HL-60 (cell line): Measurements from ENCODE around the gene KCND1.

Experiments
- DNase-seq, 2 experiments: peaks; one replicate each; pipeline ENCODE4 v3.0.0-alpha.2; 2010 to 2020; ENCODE audit warnings: low read depth in 1 of 2, low spot score in 1 of 2
- H3K27ac ChIP-seq: fragments of 250-450 bp; sonication (Bioruptor Pico); replicated peaks from 2 replicates; pipeline ENCODE4 v1.5.1; 2020; ENCODE audit warnings: mild to moderate bottlenecking, moderate library complexity
- H3K27me3 ChIP-seq: fragments of 250-450 bp; sonication (Bioruptor Pico); 2 replicates; pipeline ENCODE4 v1.5.1; 2021; ENCODE audit warnings: mild to moderate bottlenecking, moderate library complexity; ENCODE audit not compliant: insufficient read depth, poor library complexity, severe bottlenecking
- H3K4me3 ChIP-seq: replicated peaks from 2 replicates; pipeline ENCODE4 v1.5.1; 2011; ENCODE audit warnings: mild to moderate bottlenecking, control low read depth, low read length; ENCODE audit not compliant: insufficient read depth
- GABPA ChIP-seq: IDR thresholded peaks from 2 replicates; pipeline ENCODE4 v1.6.1; 2012; ENCODE audit warnings: low read depth
- POLR2AphosphoS5 ChIP-seq: IDR thresholded peaks from 2 replicates; pipeline ENCODE4 v1.6.1; 2012; ENCODE audit warnings: low read depth
- SPI1 ChIP-seq: IDR thresholded peaks from 2 replicates; pipeline ENCODE4 v1.6.1; 2012; ENCODE audit warnings: low read depth, mild to moderate bottlenecking, borderline replicate concordance
- TF ChIP-seq, protein P1 (sequence below): IDR thresholded peaks from one replicate; pipeline ENCODE4 v1.5.1; 2011; ENCODE audit warnings: low read length, control low read depth, inconsistent platforms; ENCODE audit not compliant: insufficient read depth
- TF ChIP-seq, protein P2 (sequence below): IDR thresholded peaks from 2 replicates; pipeline ENCODE4 v1.6.1; 2012; ENCODE audit warnings: low read depth; ENCODE audit not compliant: insufficient replicate concordance

The KCND1 gene

DNA sequence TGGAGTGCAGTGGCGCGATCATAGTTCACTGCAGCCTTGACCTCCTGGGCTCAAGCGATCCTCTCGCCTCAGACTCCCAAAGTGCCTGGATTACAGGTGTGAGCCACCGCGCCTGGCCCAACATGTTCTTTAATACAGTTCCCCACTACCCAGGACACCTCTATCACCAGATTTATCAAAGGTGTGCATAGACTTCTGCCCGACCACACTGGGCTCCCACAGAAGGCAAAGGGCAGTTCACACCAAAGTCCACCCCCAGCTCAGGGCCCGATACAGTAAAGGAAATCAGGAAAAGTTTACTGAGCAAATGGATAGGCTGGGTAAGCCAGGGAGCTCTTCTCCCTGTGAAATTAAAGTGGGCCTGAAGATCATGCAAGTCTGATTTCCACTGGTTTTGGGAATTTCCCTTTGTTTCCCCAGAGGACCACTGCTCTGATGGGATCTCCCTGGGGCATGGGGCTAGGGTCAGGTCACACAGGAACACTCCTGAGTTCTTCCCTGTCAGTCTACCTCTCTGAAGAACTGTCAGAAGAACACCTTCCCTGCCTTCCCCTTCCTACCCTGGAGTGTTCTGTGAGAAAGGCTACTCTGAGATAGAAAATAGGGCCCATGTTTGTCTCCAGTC is 35.1 kb downstream of the KCND1 start:
- no peak for DNase-seq
- Histone ChIP-seq H3K27me3 (no peaks in the 10 kb centered on the region), H3K4me3 (no peak overlapping the region), H3K27ac (peak overlapping the region; percentile 89)
- TF ChIP-seq, protein P1, sequence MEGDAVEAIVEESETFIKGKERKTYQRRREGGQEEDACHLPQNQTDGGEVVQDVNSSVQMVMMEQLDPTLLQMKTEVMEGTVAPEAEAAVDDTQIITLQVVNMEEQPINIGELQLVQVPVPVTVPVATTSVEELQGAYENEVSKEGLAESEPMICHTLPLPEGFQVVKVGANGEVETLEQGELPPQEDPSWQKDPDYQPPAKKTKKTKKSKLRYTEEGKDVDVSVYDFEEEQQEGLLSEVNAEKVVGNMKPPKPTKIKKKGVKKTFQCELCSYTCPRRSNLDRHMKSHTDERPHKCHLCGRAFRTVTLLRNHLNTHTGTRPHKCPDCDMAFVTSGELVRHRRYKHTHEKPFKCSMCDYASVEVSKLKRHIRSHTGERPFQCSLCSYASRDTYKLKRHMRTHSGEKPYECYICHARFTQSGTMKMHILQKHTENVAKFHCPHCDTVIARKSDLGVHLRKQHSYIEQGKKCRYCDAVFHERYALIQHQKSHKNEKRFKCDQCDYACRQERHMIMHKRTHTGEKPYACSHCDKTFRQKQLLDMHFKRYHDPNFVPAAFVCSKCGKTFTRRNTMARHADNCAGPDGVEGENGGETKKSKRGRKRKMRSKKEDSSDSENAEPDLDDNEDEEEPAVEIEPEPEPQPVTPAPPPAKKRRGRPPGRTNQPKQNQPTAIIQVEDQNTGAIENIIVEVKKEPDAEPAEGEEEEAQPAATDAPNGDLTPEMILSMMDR: no peak
- TF ChIP-seq, protein P2, sequence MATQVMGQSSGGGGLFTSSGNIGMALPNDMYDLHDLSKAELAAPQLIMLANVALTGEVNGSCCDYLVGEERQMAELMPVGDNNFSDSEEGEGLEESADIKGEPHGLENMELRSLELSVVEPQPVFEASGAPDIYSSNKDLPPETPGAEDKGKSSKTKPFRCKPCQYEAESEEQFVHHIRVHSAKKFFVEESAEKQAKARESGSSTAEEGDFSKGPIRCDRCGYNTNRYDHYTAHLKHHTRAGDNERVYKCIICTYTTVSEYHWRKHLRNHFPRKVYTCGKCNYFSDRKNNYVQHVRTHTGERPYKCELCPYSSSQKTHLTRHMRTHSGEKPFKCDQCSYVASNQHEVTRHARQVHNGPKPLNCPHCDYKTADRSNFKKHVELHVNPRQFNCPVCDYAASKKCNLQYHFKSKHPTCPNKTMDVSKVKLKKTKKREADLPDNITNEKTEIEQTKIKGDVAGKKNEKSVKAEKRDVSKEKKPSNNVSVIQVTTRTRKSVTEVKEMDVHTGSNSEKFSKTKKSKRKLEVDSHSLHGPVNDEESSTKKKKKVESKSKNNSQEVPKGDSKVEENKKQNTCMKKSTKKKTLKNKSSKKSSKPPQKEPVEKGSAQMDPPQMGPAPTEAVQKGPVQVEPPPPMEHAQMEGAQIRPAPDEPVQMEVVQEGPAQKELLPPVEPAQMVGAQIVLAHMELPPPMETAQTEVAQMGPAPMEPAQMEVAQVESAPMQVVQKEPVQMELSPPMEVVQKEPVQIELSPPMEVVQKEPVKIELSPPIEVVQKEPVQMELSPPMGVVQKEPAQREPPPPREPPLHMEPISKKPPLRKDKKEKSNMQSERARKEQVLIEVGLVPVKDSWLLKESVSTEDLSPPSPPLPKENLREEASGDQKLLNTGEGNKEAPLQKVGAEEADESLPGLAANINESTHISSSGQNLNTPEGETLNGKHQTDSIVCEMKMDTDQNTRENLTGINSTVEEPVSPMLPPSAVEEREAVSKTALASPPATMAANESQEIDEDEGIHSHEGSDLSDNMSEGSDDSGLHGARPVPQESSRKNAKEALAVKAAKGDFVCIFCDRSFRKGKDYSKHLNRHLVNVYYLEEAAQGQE: no peak
- no peak for TF ChIP-seq POLR2AphosphoS5
- no peak for TF ChIP-seq GABPA
- no peak for TF ChIP-seq SPI1

DNA sequence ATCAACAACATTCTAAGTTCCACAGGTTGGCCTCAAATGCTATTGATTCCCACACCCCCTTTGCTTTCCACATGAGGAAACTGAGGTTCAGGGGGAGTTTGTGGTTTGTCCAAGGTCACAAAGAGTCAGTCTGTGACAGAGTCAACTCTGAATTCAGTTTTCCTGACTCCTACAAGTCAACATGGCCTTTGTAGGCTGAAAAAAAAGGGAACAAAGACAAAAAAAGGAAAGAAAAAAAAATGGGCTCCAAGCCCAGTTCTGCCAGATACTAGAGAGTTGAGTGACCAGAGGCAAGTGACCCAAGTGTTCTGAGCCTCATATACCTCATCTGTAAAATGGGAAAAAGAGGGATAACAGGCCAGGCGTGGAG is 36.4 kb downstream of the KCND1 start:
- H3K4me3 ChIP-seq: no peak overlapping the region
- no peaks in the 10 kb centered on the region for H3K27me3 ChIP-seq
- TF ChIP-seq, protein P1: no peak
- no peak for TF ChIP-seq POLR2AphosphoS5
- TF ChIP-seq GABPA: no peak
- TF ChIP-seq SPI1: no peak
- TF ChIP-seq, protein P2: no peak
- DNase-seq: no peak
- H3K27ac ChIP-seq: 0 out of 2 replicates have a peak overlapping the region, but pooled peaks have one; percentile 27

DNA sequence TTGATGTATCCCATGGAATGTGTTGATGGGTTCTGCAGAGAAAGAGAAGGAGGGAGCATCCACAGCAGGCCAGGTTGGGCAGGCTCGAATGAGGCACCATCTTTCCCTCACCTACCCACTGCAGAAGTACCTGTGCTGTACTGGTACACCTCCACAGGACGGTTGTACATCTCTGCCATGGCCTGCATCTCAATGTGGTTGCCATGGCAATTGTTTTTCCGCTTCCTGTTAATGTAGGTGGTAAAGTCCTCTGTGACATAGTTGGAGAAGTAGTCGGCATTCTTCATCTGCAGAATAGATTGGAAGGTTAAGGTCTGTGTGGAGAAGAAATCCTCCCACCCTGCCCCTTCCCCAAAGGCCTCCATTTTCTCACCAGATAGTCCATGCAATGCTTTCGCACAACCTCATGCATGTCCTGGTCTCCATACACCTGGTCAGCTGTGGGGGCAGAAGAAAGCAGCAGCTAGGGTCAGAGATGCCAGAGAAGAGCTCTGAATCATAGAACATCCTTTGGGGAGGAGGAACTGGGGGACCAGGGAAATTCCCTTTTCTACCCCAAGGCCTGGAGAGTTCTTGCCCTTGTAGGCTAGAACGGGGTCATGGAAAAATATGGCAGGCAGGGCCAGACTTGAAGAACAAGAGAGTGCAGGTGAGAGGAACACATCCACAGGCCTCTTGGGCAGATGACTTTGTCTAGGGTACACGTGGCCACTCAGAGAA is 36.9 kb downstream of the KCND1 start:
- Histone ChIP-seq H3K27me3 (no peaks in the 10 kb centered on the region), H3K27ac (0 out of 2 replicates have a peak overlapping the region, but pooled peaks have one; percentile 27), H3K4me3 (no peak overlapping the region)
- no peak for TF ChIP-seq POLR2AphosphoS5
- TF ChIP-seq, protein P1: no peak
- TF ChIP-seq, protein P2: no peak
- no peak for TF ChIP-seq SPI1
- TF ChIP-seq GABPA: no peak
- DNase-seq: no peak
